MM.1S (cell line): ENCODE data around the gene HCRTR2.

Experiments
- EZH2 ChIP-seq: fragments of 300-600 bp; sonication (generic); optimal IDR thresholded peaks from 2 replicates; pipeline ENCODE3; 2017; ENCODE audit warnings: low read depth, mild to moderate bottlenecking, antibody characterized with exemption, low read length, mixed read lengths
- EZH2phosphoT487 ChIP-seq: fragments of 300-600 bp; sonication (generic); IDR thresholded peaks from 2 replicates; pipeline ENCODE4 v1.6.1; 2018; ENCODE audit warnings: antibody characterized with exemption, low read length
- TF ChIP-seq, protein P1 (sequence below): fragments of 300-600 bp; sonication (generic); IDR thresholded peaks from 2 replicates; pipeline ENCODE4 v1.5.1; 2016; ENCODE audit warnings: antibody characterized with exemption, low read length, mixed read lengths

DNA sequence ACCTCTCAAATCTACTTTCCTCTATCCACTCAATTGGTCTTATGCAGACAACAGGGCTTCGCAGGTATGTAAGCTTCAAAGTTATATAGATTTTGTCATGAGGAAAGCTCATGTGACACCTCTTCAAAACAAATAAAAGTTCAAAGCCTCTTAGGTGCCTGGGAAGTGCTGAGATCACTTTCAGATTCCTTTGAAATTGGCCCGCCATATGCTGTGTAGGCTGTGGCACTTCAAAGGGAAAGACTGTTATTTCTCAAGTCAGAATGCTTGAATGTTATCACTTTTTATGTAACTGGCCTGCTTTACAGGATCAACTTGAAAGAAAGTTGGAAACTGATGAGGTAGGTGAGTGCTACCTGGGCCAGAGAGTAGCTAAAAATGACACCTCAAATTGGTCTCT, 85.9 kb downstream of the HCRTR2 start:
- TF ChIP-seq, protein P1, sequence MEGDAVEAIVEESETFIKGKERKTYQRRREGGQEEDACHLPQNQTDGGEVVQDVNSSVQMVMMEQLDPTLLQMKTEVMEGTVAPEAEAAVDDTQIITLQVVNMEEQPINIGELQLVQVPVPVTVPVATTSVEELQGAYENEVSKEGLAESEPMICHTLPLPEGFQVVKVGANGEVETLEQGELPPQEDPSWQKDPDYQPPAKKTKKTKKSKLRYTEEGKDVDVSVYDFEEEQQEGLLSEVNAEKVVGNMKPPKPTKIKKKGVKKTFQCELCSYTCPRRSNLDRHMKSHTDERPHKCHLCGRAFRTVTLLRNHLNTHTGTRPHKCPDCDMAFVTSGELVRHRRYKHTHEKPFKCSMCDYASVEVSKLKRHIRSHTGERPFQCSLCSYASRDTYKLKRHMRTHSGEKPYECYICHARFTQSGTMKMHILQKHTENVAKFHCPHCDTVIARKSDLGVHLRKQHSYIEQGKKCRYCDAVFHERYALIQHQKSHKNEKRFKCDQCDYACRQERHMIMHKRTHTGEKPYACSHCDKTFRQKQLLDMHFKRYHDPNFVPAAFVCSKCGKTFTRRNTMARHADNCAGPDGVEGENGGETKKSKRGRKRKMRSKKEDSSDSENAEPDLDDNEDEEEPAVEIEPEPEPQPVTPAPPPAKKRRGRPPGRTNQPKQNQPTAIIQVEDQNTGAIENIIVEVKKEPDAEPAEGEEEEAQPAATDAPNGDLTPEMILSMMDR = no peak
- TF ChIP-seq EZH2 (no peak), EZH2phosphoT487 (no peak)
